Measurements from ENCODE around the gene SDCBP2. TPM values are rescaled to one million over a fixed set of nuclear protein-coding genes. Genes with fewer than 3 reads are reported as not detected.

Gene SDCBP2
- total and polyA plus RNA-seq, 2 of the 4 experiments (the other 2 are of a cell fraction): 0.54 to 1.3 TPM

GRCh38 chr20:1265916-1266166, 63.1 kb downstream of the SDCBP2 start:
- Histone ChIP-seq H3K9me3 (ENCODE audit: control insufficient read depth, insufficient read depth, low read length) (no peaks in the 10 kb centered on the region), H4K5ac (ENCODE audit: low read depth, low read length) (peak overlapping the region; percentile 93), H2AFZ (replicated peaks; ENCODE audit: low read length, poor library complexity) (peak overlapping the region; percentile 92), H2BK5ac (ENCODE audit: low read depth, low read length, poor library complexity, severe bottlenecking) (peak overlapping the region; percentile 56), H3K18ac (ENCODE audit: low read depth, low read length) (peak overlapping the region; percentile 62), H3K4me2 (ENCODE audit: low read depth, low read length) (peak overlapping the region; percentile 94), H3K9ac (ENCODE audit: low read depth, low read length) (peak overlapping the region; percentile 81), H3K4ac (ENCODE audit: low read depth, low read length) (peak overlapping the region; percentile 91), H2AK9ac (replicated peaks; ENCODE audit: low read depth, low read length, poor library complexity) (no peak overlapping the region), H3K14ac (replicated peaks; ENCODE audit: low read depth, low read length) (peak overlapping the region; percentile 85), H2BK120ac (ENCODE audit: low read depth, low read length) (peak overlapping the region; percentile 85), H3K9me1 (ENCODE audit: insufficient read depth, low read length) (peaks cover 14% of the 10 kb centered on the region; the same call in 1 of the 2 replicates), H3K36me3 (ENCODE audit: control insufficient read depth, insufficient read depth, low read length) (peaks cover 4% of the 10 kb centered on the region; the same call in 1 of the 2 replicates), H3K4me3 (ENCODE audit: insufficient read depth, low read depth, low read length) (peak overlapping the region; percentile 81), H3K27ac (ENCODE audit: insufficient read depth, low read length) (peak overlapping the region; percentile 62), H4K8ac (ENCODE audit: low read depth in 2 of 2, low read length in 2 of 2) (peak overlapping the region; percentile 62 to 88), H3K56ac (ENCODE audit: extremely low read depth, insufficient read depth, low read length) (no peak overlapping the region), H3K79me1 (ENCODE audit: low read depth in 1 of 2, low read length in 2 of 2) (peaks cover 21 to 28% of the 10 kb centered on the region in 2 experiments), H2BK20ac (ENCODE audit: low read depth, low read length) (peak overlapping the region; percentile 75; the same call in 1 of the 2 replicates), H3K4me1 (ENCODE audit: control insufficient read depth, insufficient read depth, low read length) (peaks cover 6% of the 10 kb centered on the region; the same call in 1 of the 2 replicates), H3K27me3 (ENCODE audit: control insufficient read depth, insufficient read depth, low read length) (peaks cover 1% of the 10 kb centered on the region; the same call in 1 of the 2 replicates), H2BK15ac (ENCODE audit: low read depth, low read length) (0 out of 3 replicates have a peak overlapping the region, but pooled peaks have one; percentile 8), H4K91ac (ENCODE audit: insufficient read depth, low read depth, low read length) (peak overlapping the region; percentile 80), H3K23ac (ENCODE audit: low read depth, low read length) (peak overlapping the region; percentile 85; the same call in 1 of the 2 replicates), H2AK5ac (ENCODE audit: low read depth, low read length) (no peak overlapping the region; the same call in 1 of the 2 replicates), H4K20me1 (ENCODE audit: insufficient read depth, low read length) (no peaks in the 10 kb centered on the region)
- WGBS, 2 experiments (ENCODE audit: extremely low coverage in 2 of 2, insufficient read length in 1 of 2): no CpG with 5 or more reads among the region's 10 CpGs
- intact Hi-C loops (cut with micrococcal nuclease) (loop anchor here (2.0 kb wide), 1 partner anchor 39 kb away; the partner anchor contains the start of gene RAD21L1), in situ Hi-C loops (cut with MboI; ENCODE audit: low sequenced_read_pairs) (no loop called here), dilution Hi-C loops (cut with HindIII; ENCODE audit: low sequenced_read_pairs, unreplicated experiment) (no loop called here)
- DNase-seq (no peak), ATAC-seq (ENCODE audit: low read depth) (peak; percentile 6)
- TF ChIP-seq ELK1 (IDR thresholded peaks at IDR 0.05; ENCODE audit: borderline replicate concordance, low read depth, low read length): no peak
- TF ChIP-seq MAZ (IDR thresholded peaks at IDR 0.05; ENCODE audit: borderline replicate concordance, low read depth, low read length): no peak
- no peak for TF ChIP-seq SMC3 (IDR thresholded peaks at IDR 0.05; ENCODE audit: low read depth, low read length)
- POLR2A ChIA-PET (ENCODE audit: unreplicated experiment): no interaction called here
- BruUV-seq (replicated peaks): no TSS peak
- CTCF ChIA-PET: no interaction called here

Measured in IMR-90 (cell line).